ENCODE results near the gene DNASE1L1.

DNA sequence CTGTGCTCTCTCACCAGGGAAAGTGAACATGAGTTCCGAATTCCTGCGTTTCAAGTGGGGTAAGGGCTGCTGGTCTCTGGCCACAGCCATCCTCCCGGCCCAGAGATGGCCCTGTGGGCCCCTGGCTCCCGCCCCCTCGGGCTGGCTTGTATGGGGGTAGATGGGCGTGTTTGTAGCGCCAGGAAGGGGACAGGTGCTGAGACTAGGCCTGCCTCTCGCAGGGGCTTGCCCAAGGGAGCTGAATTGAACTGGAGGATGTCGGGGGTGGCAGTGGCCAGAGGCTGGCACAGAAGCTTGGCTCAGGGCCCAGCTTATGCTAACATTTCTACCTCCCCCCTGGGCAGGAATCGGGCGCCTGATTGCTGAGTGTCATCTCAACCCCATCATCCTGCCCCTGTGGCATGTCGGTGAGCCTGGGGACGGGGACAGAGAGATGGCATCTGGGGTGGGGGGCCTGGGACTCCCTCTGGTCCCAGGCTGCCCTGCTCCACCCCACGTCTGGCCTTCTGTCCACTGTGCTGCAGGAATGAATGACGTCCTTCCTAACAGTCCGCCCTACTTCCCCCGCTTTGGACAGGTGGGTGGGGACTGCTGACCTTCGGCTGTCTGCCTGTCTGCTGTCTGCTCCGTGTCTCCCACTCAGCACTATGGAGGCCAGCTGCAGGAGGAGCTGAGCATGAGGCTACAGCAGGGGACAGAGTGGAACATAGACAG is 10.8 kb upstream of the DNASE1L1 start:
- no peak for TF ChIP-seq POLR2AphosphoS5 (IDR thresholded peaks at IDR 0.05)
- no peak for TF ChIP-seq POLR2A (IDR thresholded peaks at IDR 0.05)
- no peak for TF ChIP-seq CTCF (IDR thresholded peaks at IDR 0.05)
